GM18861 (cell line): ENCODE results near the gene NEK4.

Experiments
- ATAC-seq: cut with Tn5 transposase; IDR thresholded peaks from one replicate; pipeline ENCODE4 v1.9.1; 2021; ENCODE audit not compliant: unreplicated experiment

NEK4 gene

GRCh38 chr3:52770496-52771333 lies at the start of gene NEK4:
Gene NEK4 (minus strand): TSS chr3:52770940. CDS start chr3:52770746, 194 bp downstream.
- peak; percentile 89 for ATAC-seq

GRCh38 chr3:52819936-52820335 lies 49.2 kb upstream of the NEK4 start:
- no peak for ATAC-seq

GRCh38 chr3:52817860-52818259 lies 47.1 kb upstream of the NEK4 start:
- ATAC-seq, result no peak

GRCh38 chr3:52817221-52817620 lies 46.5 kb upstream of the NEK4 start:
- no peak for ATAC-seq

- ATAC-seq, result no peak
These were observed 45.9 kb upstream of the NEK4 start for GRCh38 chr3:52816654-52817053.

- ATAC-seq, result no peak
These were observed 45.5 kb upstream of the NEK4 start for GRCh38 chr3:52816199-52816598.

GRCh38 chr3:52813810-52814209 lies 43.1 kb upstream of the NEK4 start:
- ATAC-seq, result no peak

- no peak for ATAC-seq
These were observed 40.8 kb upstream of the NEK4 start for GRCh38 chr3:52811452-52812011.

- no peak for ATAC-seq
These were observed 40.2 kb upstream of the NEK4 start for GRCh38 chr3:52810923-52811322.

- ATAC-seq, result no peak
These were observed 39.1 kb upstream of the NEK4 start for GRCh38 chr3:52809662-52810377.

GRCh38 chr3:52809149-52809548 lies 38.4 kb upstream of the NEK4 start:
- ATAC-seq, result no peak

GRCh38 chr3:52805270-52806039 lies 34.7 kb upstream of the NEK4 start:
- no peak for ATAC-seq

GRCh38 chr3:52801839-52802238 lies 31.1 kb upstream of the NEK4 start:
- ATAC-seq, result no peak

GRCh38 chr3:52800079-52800478 lies 29.3 kb upstream of the NEK4 start:
- no peak for ATAC-seq

GRCh38 chr3:52798978-52799476 lies 28.3 kb upstream of the NEK4 start:
- no peak for ATAC-seq

- ATAC-seq, result no peak
These were observed 27.7 kb upstream of the NEK4 start for GRCh38 chr3:52798376-52798977.

GRCh38 chr3:52796411-52796810 lies 25.7 kb upstream of the NEK4 start:
- no peak for ATAC-seq

GRCh38 chr3:52795298-52795900 lies 24.7 kb upstream of the NEK4 start:
- no peak for ATAC-seq

GRCh38 chr3:52794612-52795099 lies 23.9 kb upstream of the NEK4 start, which contains the start of gene ITIH3:
Gene ITIH3 (plus strand): TSS chr3:52794796. CDS start chr3:52794804, 8 bp downstream.
- no peak for ATAC-seq
